ENCODE measurements around the gene ZCCHC7.

DNA sequence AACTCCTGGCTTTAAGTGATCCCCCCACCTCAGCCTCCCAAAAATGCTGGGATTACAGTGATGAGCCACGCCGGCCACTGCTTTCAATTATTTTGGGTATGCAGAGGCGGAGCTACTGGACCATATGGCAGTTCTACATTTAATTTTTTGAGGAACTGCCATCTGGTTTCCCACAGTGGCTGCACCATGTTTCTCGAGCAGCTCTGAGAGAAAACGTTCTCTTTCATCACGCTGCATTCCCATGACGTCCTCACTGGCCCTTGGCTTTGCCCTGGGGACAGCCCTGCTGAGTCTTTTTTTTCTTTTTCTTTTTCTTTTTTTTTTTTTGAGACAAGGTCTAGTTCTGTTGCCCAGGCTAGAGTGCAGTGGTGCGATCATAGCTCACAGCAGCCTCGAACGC, 266.6 kb downstream of the ZCCHC7 start:
- TF ChIP-seq POLR2A (IDR thresholded peaks at IDR 0.05) (no peak), CTCF (IDR thresholded peaks at IDR 0.05 in 4 of 5, conservative IDR thresholded peaks at IDR 0.05 in 1 of 5) (no peak)

All from gastrocnemius medialis (tissue), 4 donors.